ENCODE data around the gene KYNU.

GRCh38 chr2:142967060-142967459 is 89.6 kb downstream of the KYNU start:
- no peak for TF ChIP-seq CTCF (IDR thresholded peaks at IDR 0.05)
- TF ChIP-seq POLR2A (IDR thresholded peaks at IDR 0.05) = no peak
